H1 (cell line): ENCODE results near the gene ADGRL4. TPM values are rescaled to one million over a fixed set of nuclear protein-coding genes. Genes with fewer than 3 reads are reported as not detected.

Experiments
- CTCF ChIA-PET: fragments of 300-600 bp; sonication (Branson Sonifier 250); formaldehyde crosslinking; loops from one replicate; lab custom pipeline; 2021; ENCODE audit not compliant: partially characterized antibody; lab: Charles Lee
- POLR2A ChIA-PET: fragments of 300-600 bp; sonication (Branson Sonifier 250); formaldehyde crosslinking; loops from one replicate; lab custom pipeline; 2021; ENCODE audit warnings: inconsistent platforms; ENCODE audit not compliant: partially characterized antibody; lab: Charles Lee
- DNase-seq, 2 experiments: peaks; one replicate each; pipeline versions ENCODE4 v3.0.0 to v3.0.0-alpha.2; 2010 to 2022; ENCODE audit warnings: low spot score in 2 of 2, low read depth in 1 of 2, mixed read lengths in 1 of 2
- FAIRE-seq: peaks from 2 replicates; lab custom pipeline; 2011; peaks lifted over from hg19 to GRCh38; lab: Jason Lieb, UNC
- H2AFZ ChIP-seq: 2 replicates; pipeline ENCODE4 v1.8.1; 2012; ENCODE audit warnings: low read length, inconsistent platforms
- H2AK5ac ChIP-seq: 2 replicates; pipeline ENCODE4 v1.6.1; 2013; ENCODE audit warnings: low read depth, low read length
- H2BK120ac ChIP-seq: replicated peaks from 2 replicates; pipeline ENCODE3; 2013; ENCODE audit warnings: low read depth, low read length, inconsistent platforms
- H2BK12ac ChIP-seq: 2 replicates; pipeline ENCODE4 v1.6.1; 2013; ENCODE audit warnings: low read depth, low read length
- H2BK15ac ChIP-seq: 2 replicates; pipeline ENCODE4 v1.6.1; 2013; ENCODE audit warnings: low read length
- H2BK20ac ChIP-seq: 2 replicates; pipeline ENCODE4 v1.6.1; 2013; ENCODE audit warnings: low read length
- H2BK5ac ChIP-seq: 2 replicates; pipeline ENCODE4 v1.6.1; 2013; ENCODE audit warnings: low read depth, low read length
- H3K14ac ChIP-seq: 2 replicates; pipeline ENCODE4 v1.6.1; 2013; ENCODE audit warnings: inconsistent platforms; ENCODE audit not compliant: insufficient read length
- H3K18ac ChIP-seq: 2 replicates; pipeline ENCODE4 v1.6.1; 2013; ENCODE audit warnings: low read length; ENCODE audit errors: extremely low read depth
- H3K23ac ChIP-seq: 2 replicates; pipeline ENCODE4 v1.6.1; 2013; ENCODE audit warnings: inconsistent platforms; ENCODE audit not compliant: insufficient read length
- H3K23me2 ChIP-seq: 2 replicates; pipeline ENCODE4 v1.6.1; 2013; ENCODE audit warnings: low read depth, low read length
- H3K27ac ChIP-seq: 2 replicates; pipeline ENCODE4 v1.6.1; 2011; ENCODE audit warnings: low read depth, low read length, inconsistent platforms
- H3K27me3 ChIP-seq, 4 experiments: replicated peaks in 1 of 4; 1 replicate in 1 of 4; 2 replicates in 3 of 4; pipeline versions ENCODE4 v1.6.1 to v1.8.1; 2011 to 2013; ENCODE audit warnings: low read length in 3 of 4, mild to moderate bottlenecking in 3 of 4, inconsistent platforms in 2 of 4, mixed read lengths in 2 of 4, moderate library complexity in 1 of 4; ENCODE audit not compliant: control insufficient read depth in 3 of 4, insufficient read depth in 3 of 4; ENCODE audit errors: extremely low read depth in 1 of 4
- H3K36me3 ChIP-seq, 4 experiments: 2 replicates each; pipeline versions ENCODE4 v1.6.1 to v1.8.1; 2011 to 2013; ENCODE audit warnings: mild to moderate bottlenecking in 4 of 4, low read length in 3 of 4, moderate library complexity in 2 of 4, control low read depth in 1 of 4, inconsistent platforms in 1 of 4; ENCODE audit not compliant: insufficient read depth in 4 of 4, control insufficient read depth in 2 of 4
- H3K4ac ChIP-seq: replicated peaks from 2 replicates; pipeline ENCODE3; 2013; ENCODE audit warnings: low read length, low read depth, mixed read lengths, inconsistent platforms; ENCODE audit not compliant: insufficient read length
- H3K4me1 ChIP-seq, 4 experiments: replicated peaks in 1 of 4; 1 replicate in 1 of 4; 2 replicates in 3 of 4; pipeline versions ENCODE4 v1.6.1 to v1.8.1; 2011 to 2013; ENCODE audit warnings: low read length in 3 of 4, inconsistent platforms in 2 of 4, mixed read lengths in 1 of 4; ENCODE audit not compliant: insufficient read depth in 4 of 4, control insufficient read depth in 3 of 4
- H3K4me2 ChIP-seq, 2 experiments: 2 replicates each; pipeline versions ENCODE4 v1.6.1 to v1.8.1; 2011 to 2013; ENCODE audit warnings: low read depth in 2 of 2, low read length in 2 of 2, control low read depth in 1 of 2, inconsistent platforms in 1 of 2, mild to moderate bottlenecking in 1 of 2; ENCODE audit not compliant: insufficient read depth in 1 of 2
- H3K4me3 ChIP-seq, 4 experiments: fragments of 200-600, 300-600 bp in 1 of 4; sonication (generic), shearing (Covaris generic), sonication (Bioruptor Twin) in 1 of 4; 2 replicates each; pipeline versions ENCODE4 v1.5.1 to v1.8.1; 2011 to 2016; ENCODE audit warnings: low read length in 4 of 4, low read depth in 3 of 4, control low read depth in 2 of 4, inconsistent platforms in 2 of 4, mild to moderate bottlenecking in 2 of 4, mixed read lengths in 1 of 4, moderate library complexity in 1 of 4; ENCODE audit not compliant: insufficient read depth in 2 of 4; ENCODE audit errors: extremely low read depth in 1 of 4
- H3K56ac ChIP-seq: replicated peaks from 2 replicates; pipeline ENCODE3; 2013; ENCODE audit warnings: low read depth, mild to moderate bottlenecking, mixed read lengths, low read length, inconsistent platforms; ENCODE audit not compliant: insufficient read length
- H3K79me1 ChIP-seq: 2 replicates; pipeline ENCODE4 v1.6.1; 2013; ENCODE audit warnings: low read depth, low read length, control low read depth
- H3K79me2 ChIP-seq, 2 experiments: 2 replicates each; pipeline versions ENCODE4 v1.6.1 to v1.8.1; 2012 to 2013; ENCODE audit warnings: low read length in 2 of 2, mild to moderate bottlenecking in 2 of 2, inconsistent platforms in 1 of 2; ENCODE audit not compliant: insufficient read depth in 2 of 2, control insufficient read depth in 1 of 2
- H3K9ac ChIP-seq, 4 experiments: replicated peaks in 1 of 4; 1 replicate in 1 of 4; 2 replicates in 3 of 4; pipeline versions ENCODE4 v1.6.1 to v1.8.1; 2011 to 2013; ENCODE audit warnings: low read depth in 3 of 4, low read length in 3 of 4, control low read depth in 2 of 4, mild to moderate bottlenecking in 2 of 4, moderate library complexity in 2 of 4, inconsistent platforms in 1 of 4; ENCODE audit errors: extremely low read depth in 1 of 4
- H3K9me3 ChIP-seq, 2 experiments: 2 replicates each; pipeline versions ENCODE4 v1.6.1 to v1.8.1; 2012 to 2013; ENCODE audit warnings: mild to moderate bottlenecking in 2 of 2, moderate library complexity in 2 of 2, control low read depth in 1 of 2, inconsistent platforms in 1 of 2, low read depth in 1 of 2, low read length in 1 of 2, mixed read lengths in 1 of 2; ENCODE audit not compliant: insufficient read depth in 2 of 2
- H4K20me1 ChIP-seq, 2 experiments: replicated peaks in 1 of 2; 2 replicates each; pipeline versions ENCODE3 to v1.8.1; 2011 to 2013; ENCODE audit warnings: inconsistent platforms in 2 of 2, low read length in 2 of 2, mild to moderate bottlenecking in 1 of 2; ENCODE audit not compliant: insufficient read depth in 2 of 2, control insufficient read depth in 1 of 2
- H4K5ac ChIP-seq: 2 replicates; pipeline ENCODE4 v1.6.1; 2013; ENCODE audit warnings: low read length, low read depth, mixed read lengths, inconsistent platforms; ENCODE audit not compliant: insufficient read length
- H4K8ac ChIP-seq: 2 replicates; pipeline ENCODE4 v1.8.0; 2013; ENCODE audit warnings: mild to moderate bottlenecking, moderate library complexity, low read length, inconsistent platforms; ENCODE audit not compliant: insufficient read depth; ENCODE audit errors: extremely low read depth
- H4K91ac ChIP-seq: replicated peaks from 2 replicates; pipeline ENCODE3; 2013; ENCODE audit warnings: low read length, mixed read lengths, inconsistent platforms; ENCODE audit not compliant: insufficient read length
- GTF2F1 ChIP-seq: IDR thresholded peaks from 2 replicates; pipeline ENCODE4 v1.6.1; 2012; ENCODE audit warnings: low read depth, low read length, improper control_type of control experiment, borderline replicate concordance
- HDAC2 ChIP-seq, 2 experiments: fragments of 300-600 bp in 1 of 2; sonication (generic) in 1 of 2; IDR thresholded peaks; 2 replicates each; pipeline ENCODE4 v1.6.1; 2011 to 2012; ENCODE audit warnings: low read depth in 2 of 2, low read length in 2 of 2, mild to moderate bottlenecking in 2 of 2, moderate library complexity in 2 of 2, borderline replicate concordance in 1 of 2, inconsistent platforms in 1 of 2
- WGBS, 2 experiments: shearing (Covaris generic) in 1 of 2; methylation state at CpG; one replicate each; pipeline versions ENCODE4 v1.1.6 to v1.1.7; 2013 to 2015; ENCODE audit warnings: low lambda C conversion rate in 2 of 2, mixed read lengths in 2 of 2, inconsistent platforms in 1 of 2, low coverage in 1 of 2, missing lambda C conversion rate in 1 of 2; ENCODE audit not compliant: insufficient replicate concordance in 2 of 2, insufficient coverage in 1 of 2, insufficient read length in 1 of 2; ENCODE audit errors: extremely low coverage in 1 of 2, missing lambda C conversion rate in 1 of 2; 5-methylcytosine and 5-hydroxymethylcytosine counted together
- polyA plus RNA-seq, 7 experiments: library from polyadenylated mRNA; depleted of rRNA in 3 of 7; stranded (reverse) in 5 of 7; unstranded in 2 of 7; fragments of >200 nt in 5 of 7; fragments of 200-250 nt in 2 of 7; gene quantifications; 1 replicate in 5 of 7; 2 replicates in 1 of 7; 4 replicates in 1 of 7; pipeline versions ENCODE4 v1.2.1 to v1.2.3, GENCODE V29; 2011 to 2013; ENCODE audit warnings: missing spikeins in 2 of 7, mixed read lengths in 2 of 7
- total RNA-seq: library from RNA; stranded (reverse); fragmentation: NEBNext Ultra II Directional; extraction: Animal tissue kit (Norgen Biotek cat#: 25700); gene quantifications from 2 replicates; pipeline ENCODE4 v1.2.1, GENCODE V29; 2021
- TF ChIP-seq, protein P1 (sequence below), 3 experiments: IDR thresholded peaks; 1 replicate in 2 of 3; 2 replicates in 1 of 3; pipeline versions ENCODE4 v1.5.1 to v1.6.1; 2011; ENCODE audit warnings: low read length in 3 of 3, mild to moderate bottlenecking in 3 of 3, inconsistent platforms in 2 of 3, low read depth in 1 of 3, moderate library complexity in 1 of 3; ENCODE audit not compliant: insufficient read depth in 1 of 3; ENCODE audit errors: control extremely low read depth in 1 of 3

The ADGRL4 gene
- total and polyA plus RNA-seq, 2 of the 8 experiments (the other 6 are each of a cell fraction or from before 2014, with no cell fraction given), result 0.60 to 0.97 TPM

DNA sequence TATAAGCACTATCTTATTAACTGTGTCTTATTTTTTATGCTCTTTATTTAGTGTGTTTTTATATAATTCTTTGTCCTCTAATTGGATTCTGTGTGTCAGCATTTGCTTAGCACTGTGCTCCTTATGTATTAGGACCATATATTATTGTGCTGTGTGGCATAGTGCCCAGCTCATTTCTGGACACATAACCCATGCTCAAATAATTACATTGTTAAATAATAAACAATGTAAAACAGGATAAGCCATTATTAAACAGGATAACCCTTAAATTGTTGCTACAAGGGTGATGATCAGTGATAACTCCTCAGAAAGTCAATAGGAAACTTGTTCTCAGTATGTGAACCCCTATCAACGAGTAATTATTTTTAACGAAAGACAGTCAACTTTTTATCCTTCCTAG lies 150.4 kb downstream of the ADGRL4 start:
- no peaks in the 10 kb centered on the region for H3K79me2 ChIP-seq
- H3K56ac ChIP-seq, result no peak overlapping the region
- POLR2A ChIA-PET, result no interaction called here
- no peaks in the 10 kb centered on the region for H3K23me2 ChIP-seq
- H3K14ac ChIP-seq, result no peak overlapping the region
- no peaks in the 10 kb centered on the region for H3K36me3 ChIP-seq
- no peak for FAIRE-seq
- H4K5ac ChIP-seq, result no peak overlapping the region
- no peak overlapping the region for H3K18ac ChIP-seq
- H2BK20ac ChIP-seq, result no peak overlapping the region
- no peak overlapping the region for H2BK12ac ChIP-seq
- H3K4me2 ChIP-seq, result no peak overlapping the region
- H3K27ac ChIP-seq, result no peak overlapping the region
- H2BK15ac ChIP-seq, result no peak overlapping the region
- H3K9me3 ChIP-seq, result no peaks in the 10 kb centered on the region; a peak in 1 of 4 replicates
- CTCF ChIA-PET, result no interaction called here
- no peak overlapping the region for H2AFZ ChIP-seq
- 100% methylated on average over 2 of the region's 2 CpGs; no CpG with 5 or more reads in 1 of the 2 experiments for WGBS, 2 experiments
- no peak overlapping the region for H3K9ac ChIP-seq
- H3K27me3 ChIP-seq, result no peaks in the 10 kb centered on the region
- DNase-seq, result no peak
- H3K4ac ChIP-seq, result no peak overlapping the region
- H3K4me1 ChIP-seq, result no peaks in the 10 kb centered on the region
- no peak overlapping the region for H2BK120ac ChIP-seq
- no peaks in the 10 kb centered on the region for H3K79me1 ChIP-seq
- no peak overlapping the region for H3K4me3 ChIP-seq
- H2BK5ac ChIP-seq, result no peak overlapping the region
- H4K20me1 ChIP-seq, result no peaks in the 10 kb centered on the region
- H4K8ac ChIP-seq, result no peak overlapping the region
- no peak overlapping the region for H2AK5ac ChIP-seq
- no peak overlapping the region for H3K23ac ChIP-seq
- H4K91ac ChIP-seq, result no peak overlapping the region
- TF ChIP-seq HDAC2 (IDR thresholded peaks at IDR 0.05; ENCODE audit: borderline replicate concordance in 1 of 2, low read depth in 2 of 2, low read length in 2 of 2) (no peak), GTF2F1 (no peak)
- TF ChIP-seq, protein P1, sequence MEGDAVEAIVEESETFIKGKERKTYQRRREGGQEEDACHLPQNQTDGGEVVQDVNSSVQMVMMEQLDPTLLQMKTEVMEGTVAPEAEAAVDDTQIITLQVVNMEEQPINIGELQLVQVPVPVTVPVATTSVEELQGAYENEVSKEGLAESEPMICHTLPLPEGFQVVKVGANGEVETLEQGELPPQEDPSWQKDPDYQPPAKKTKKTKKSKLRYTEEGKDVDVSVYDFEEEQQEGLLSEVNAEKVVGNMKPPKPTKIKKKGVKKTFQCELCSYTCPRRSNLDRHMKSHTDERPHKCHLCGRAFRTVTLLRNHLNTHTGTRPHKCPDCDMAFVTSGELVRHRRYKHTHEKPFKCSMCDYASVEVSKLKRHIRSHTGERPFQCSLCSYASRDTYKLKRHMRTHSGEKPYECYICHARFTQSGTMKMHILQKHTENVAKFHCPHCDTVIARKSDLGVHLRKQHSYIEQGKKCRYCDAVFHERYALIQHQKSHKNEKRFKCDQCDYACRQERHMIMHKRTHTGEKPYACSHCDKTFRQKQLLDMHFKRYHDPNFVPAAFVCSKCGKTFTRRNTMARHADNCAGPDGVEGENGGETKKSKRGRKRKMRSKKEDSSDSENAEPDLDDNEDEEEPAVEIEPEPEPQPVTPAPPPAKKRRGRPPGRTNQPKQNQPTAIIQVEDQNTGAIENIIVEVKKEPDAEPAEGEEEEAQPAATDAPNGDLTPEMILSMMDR (IDR thresholded peaks at IDR 0.05; ENCODE audit: control extremely low read depth in 1 of 3, insufficient read depth in 1 of 3, low read depth in 1 of 3, low read length in 3 of 3), result no peak
